Peyer's patch (tissue), 4 donors: ENCODE measurements around the gene NAA50.

Experiments
- CTCF ChIP-seq, 6 experiments: fragments of 450-650 bp in 4 of 6; fragments of 200-600 bp in 2 of 6; sonication (generic) in 1 of 6; IDR thresholded peaks; one replicate each; pipeline ENCODE4 v1.5.1; 2017 to 2019; ENCODE audit warnings: antibody characterized with exemption in 6 of 6, mild to moderate bottlenecking in 3 of 6, moderate library complexity in 1 of 6
- POLR2A ChIP-seq, 2 donors: fragments of 450-650 bp; IDR thresholded peaks; one replicate each; pipeline ENCODE4 v1.5.1; 2017; ENCODE audit warnings: antibody characterized with exemption in 2 of 2, mild to moderate bottlenecking in 2 of 2, moderate library complexity in 2 of 2

DNA sequence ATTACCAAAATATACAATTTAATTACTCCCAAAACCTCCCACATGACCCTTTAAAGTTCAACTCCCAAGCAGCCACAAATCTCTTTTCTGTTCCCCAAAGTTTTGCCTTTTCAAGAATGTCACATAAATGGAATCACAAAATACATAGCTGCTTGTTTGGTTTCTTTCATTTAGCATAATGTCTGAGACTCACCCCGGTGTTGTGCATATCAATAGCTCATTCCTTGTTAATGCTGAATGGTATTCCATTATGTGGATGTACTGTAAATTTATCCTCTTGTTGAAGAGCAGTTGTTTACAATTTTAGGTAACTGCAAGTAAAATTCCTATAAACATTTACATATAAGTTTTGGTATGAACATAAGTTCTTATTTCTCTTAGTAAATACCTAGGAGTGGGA is 15.5 kb downstream of the NAA50 start:
- no peak for TF ChIP-seq POLR2A (IDR thresholded peaks at IDR 0.05)
- no peak for TF ChIP-seq CTCF (IDR thresholded peaks at IDR 0.05)
